PC-9 (cell line): Measurements from ENCODE around the gene DLG2.

Source experiments
- EZH2 ChIP-seq: fragments of 200-600 bp; sonication (generic); IDR thresholded peaks from 2 replicates; pipeline ENCODE4 v1.8.0; 2017; ENCODE audit warnings: antibody characterized with exemption, low read depth
- TF ChIP-seq, protein P1 (sequence below): fragments of 200-600 bp; sonication (generic); conservative IDR thresholded peaks from 2 replicates; pipeline ENCODE4 v1.6.1; 2017; ENCODE audit warnings: mixed run types, antibody characterized with exemption, mild to moderate bottlenecking, moderate library complexity

DNA sequence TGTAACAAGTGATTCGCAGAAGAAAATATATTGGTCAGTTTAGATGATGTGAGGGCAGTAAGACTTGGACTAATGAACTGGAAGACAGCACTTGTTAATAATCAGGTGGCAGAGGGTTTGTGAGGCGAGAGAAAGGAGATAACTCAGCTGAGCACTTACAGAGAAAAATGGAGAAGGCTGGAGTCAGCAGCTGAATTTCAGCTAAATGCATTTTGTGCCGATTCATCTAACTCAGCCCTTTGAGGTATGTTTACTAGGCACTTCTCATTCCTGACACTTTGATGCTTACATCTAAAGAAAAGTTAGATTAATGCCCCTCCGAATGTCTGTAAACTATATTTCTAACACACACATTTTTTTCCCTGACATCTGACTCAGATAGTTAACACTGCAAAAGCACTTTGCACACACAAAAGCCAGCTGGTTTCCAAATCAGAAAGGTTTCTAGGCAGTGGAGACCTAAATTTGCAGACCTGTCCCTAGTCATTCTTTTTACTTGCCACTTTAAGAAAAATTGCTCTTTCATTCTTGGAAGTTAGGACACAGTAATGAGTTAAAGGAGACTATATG, 1481.4 kb downstream of the DLG2 start:
- TF ChIP-seq, protein P1, sequence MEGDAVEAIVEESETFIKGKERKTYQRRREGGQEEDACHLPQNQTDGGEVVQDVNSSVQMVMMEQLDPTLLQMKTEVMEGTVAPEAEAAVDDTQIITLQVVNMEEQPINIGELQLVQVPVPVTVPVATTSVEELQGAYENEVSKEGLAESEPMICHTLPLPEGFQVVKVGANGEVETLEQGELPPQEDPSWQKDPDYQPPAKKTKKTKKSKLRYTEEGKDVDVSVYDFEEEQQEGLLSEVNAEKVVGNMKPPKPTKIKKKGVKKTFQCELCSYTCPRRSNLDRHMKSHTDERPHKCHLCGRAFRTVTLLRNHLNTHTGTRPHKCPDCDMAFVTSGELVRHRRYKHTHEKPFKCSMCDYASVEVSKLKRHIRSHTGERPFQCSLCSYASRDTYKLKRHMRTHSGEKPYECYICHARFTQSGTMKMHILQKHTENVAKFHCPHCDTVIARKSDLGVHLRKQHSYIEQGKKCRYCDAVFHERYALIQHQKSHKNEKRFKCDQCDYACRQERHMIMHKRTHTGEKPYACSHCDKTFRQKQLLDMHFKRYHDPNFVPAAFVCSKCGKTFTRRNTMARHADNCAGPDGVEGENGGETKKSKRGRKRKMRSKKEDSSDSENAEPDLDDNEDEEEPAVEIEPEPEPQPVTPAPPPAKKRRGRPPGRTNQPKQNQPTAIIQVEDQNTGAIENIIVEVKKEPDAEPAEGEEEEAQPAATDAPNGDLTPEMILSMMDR = no peak
- no peak for TF ChIP-seq EZH2
